BLaER1 (cell line): Measurements from ENCODE around the gene NCCRP1.

ENCODE experiments used
- H3K27ac ChIP-seq: shearing (Covaris generic); formaldehyde crosslinking; 2 replicates; pipeline ENCODE4 v1.8.1; 2022
- H3K27me3 ChIP-seq: shearing (Covaris generic); formaldehyde crosslinking; 2 replicates; pipeline ENCODE4 v1.8.1; 2022
- H3K36me3 ChIP-seq: shearing (Covaris generic); formaldehyde crosslinking; 2 replicates; pipeline ENCODE4 v1.8.1; 2022
- H3K4me1 ChIP-seq: shearing (Covaris generic); formaldehyde crosslinking; 2 replicates; pipeline ENCODE4 v1.8.1; 2022
- H3K4me2 ChIP-seq: shearing (Covaris generic); formaldehyde crosslinking; 2 replicates; pipeline ENCODE4 v1.8.1; 2022
- H3K4me3 ChIP-seq: shearing (Covaris generic); formaldehyde crosslinking; 2 replicates; pipeline ENCODE4 v1.8.1; 2022
- H3K9ac ChIP-seq: shearing (Covaris generic); formaldehyde crosslinking; 2 replicates; pipeline ENCODE4 v1.8.1; 2022
- H3K9me3 ChIP-seq: shearing (Covaris generic); formaldehyde crosslinking; 2 replicates; pipeline ENCODE4 v1.8.1; 2022
- H4K20me1 ChIP-seq: shearing (Covaris generic); formaldehyde crosslinking; 2 replicates; pipeline ENCODE4 v1.8.1; 2022
- Cebpa-rat ChIP-seq: shearing (Covaris generic); IDR thresholded peaks from 2 replicates; pipeline ENCODE4 v1.8.1; 2022

NCCRP1 gene

GRCh38 chr19:39196860-39197562 lies at the start of gene NCCRP1:
Gene NCCRP1, plus strand, starts transcription at chr19:39196964. Its CDS starts 19 bp downstream, at chr19:39196983.
- Histone ChIP-seq H3K4me2 (peak within 1 kb of the TSS; percentile 73), H3K27me3 (peaks cover 44% of the 10 kb centered on the region), H3K27ac (no peak within 1 kb of the TSS), H3K36me3 (no peaks in the 10 kb centered on the region), H3K4me1 (peaks cover 33% of the 10 kb centered on the region), H3K4me3 (peak within 1 kb of the TSS; percentile 55), H3K9ac (no peak within 1 kb of the TSS), H4K20me1 (no peaks in the 10 kb centered on the region; the same call in 1 of the 2 replicates), H3K9me3 (no peaks in the 10 kb centered on the region)
- no peak for TF ChIP-seq Cebpa-rat

GRCh38 chr19:39147480-39147879 lies 49.3 kb upstream of the NCCRP1 start:
- no peak overlapping the region for H3K9ac ChIP-seq

GRCh38 chr19:39148939-39149529 lies 47.7 kb upstream of the NCCRP1 start:
- peaks cover 9% of the 10 kb centered on the region for H3K9me3 ChIP-seq
- H4K20me1 ChIP-seq, result peaks cover 82% of the 10 kb centered on the region
- H3K4me3 ChIP-seq, result no peak overlapping the region
- no peak for TF ChIP-seq Cebpa-rat
- no peak overlapping the region for H3K4me2 ChIP-seq
- H3K27ac ChIP-seq, result no peak overlapping the region
- no peak overlapping the region for H3K9ac ChIP-seq
- H3K27me3 ChIP-seq, result no peaks in the 10 kb centered on the region
- H3K36me3 ChIP-seq, result peaks cover 22% of the 10 kb centered on the region
- H3K4me1 ChIP-seq, result peaks cover 56% of the 10 kb centered on the region

More at GRCh38 chr19:39147480-39147879, 49.3 kb upstream of the NCCRP1 start:
- peaks cover 16% of the 10 kb centered on the region for H3K36me3 ChIP-seq
- H4K20me1 ChIP-seq, result peaks cover 88% of the 10 kb centered on the region
- H3K4me1 ChIP-seq, result peaks cover 65% of the 10 kb centered on the region
- peaks cover 9% of the 10 kb centered on the region for H3K9me3 ChIP-seq
- H3K4me2 ChIP-seq, result no peak overlapping the region
- no peak for TF ChIP-seq Cebpa-rat
- H3K27me3 ChIP-seq, result no peaks in the 10 kb centered on the region
- no peak overlapping the region for H3K4me3 ChIP-seq
- no peak overlapping the region for H3K27ac ChIP-seq

- Histone ChIP-seq H3K9ac (no peak overlapping the region), H3K9me3 (peaks cover 9% of the 10 kb centered on the region), H4K20me1 (peaks cover 80% of the 10 kb centered on the region), H3K4me1 (peaks cover 56% of the 10 kb centered on the region), H3K36me3 (peaks cover 22% of the 10 kb centered on the region), H3K4me2 (peak overlapping the region; percentile 75; the same call in 1 of the 2 replicates), H3K27me3 (no peaks in the 10 kb centered on the region), H3K27ac (no peak overlapping the region), H3K4me3 (no peak overlapping the region)
- TF ChIP-seq Cebpa-rat, result no peak
Observed at GRCh38 chr19:39150235-39150634, 46.5 kb upstream of the NCCRP1 start.

GRCh38 chr19:39150807-39151600 lies 45.8 kb upstream of the NCCRP1 start:
- Histone ChIP-seq H3K4me2 (peak overlapping the region; percentile 75), H3K4me3 (no peak overlapping the region), H4K20me1 (peaks cover 80% of the 10 kb centered on the region), H3K27ac (peak overlapping the region; percentile 43; the same call in 1 of the 2 replicates), H3K27me3 (no peaks in the 10 kb centered on the region), H3K36me3 (peaks cover 22% of the 10 kb centered on the region), H3K9ac (no peak overlapping the region), H3K9me3 (peaks cover 9% of the 10 kb centered on the region), H3K4me1 (peaks cover 56% of the 10 kb centered on the region)
- TF ChIP-seq Cebpa-rat, result no peak

GRCh38 chr19:39152066-39152465 lies 44.7 kb upstream of the NCCRP1 start:
- H4K20me1 ChIP-seq, result peaks cover 77% of the 10 kb centered on the region
- H3K9ac ChIP-seq, result no peak overlapping the region

GRCh38 chr19:39154100-39154628 lies 42.6 kb upstream of the NCCRP1 start:
- H3K27ac ChIP-seq, result no peak overlapping the region
- TF ChIP-seq Cebpa-rat, result no peak
- no peak overlapping the region for H3K9ac ChIP-seq
- peak overlapping the region; percentile 33 for H3K4me2 ChIP-seq
- H3K9me3 ChIP-seq, result 0 out of 2 replicates have a peak, but pooled peaks cover 1% of the 10 kb centered on the region
- H3K4me1 ChIP-seq, result peaks cover 80% of the 10 kb centered on the region
- no peak overlapping the region for H3K4me3 ChIP-seq
- no peaks in the 10 kb centered on the region for H3K27me3 ChIP-seq
- H4K20me1 ChIP-seq, result peaks cover 89% of the 10 kb centered on the region
- peaks cover 25% of the 10 kb centered on the region for H3K36me3 ChIP-seq

More at GRCh38 chr19:39152066-39152465, 44.7 kb upstream of the NCCRP1 start:
- Histone ChIP-seq H3K4me2 (peak overlapping the region; percentile 75), H3K27ac (no peak overlapping the region), H3K27me3 (no peaks in the 10 kb centered on the region), H3K4me3 (no peak overlapping the region), H3K4me1 (peaks cover 60% of the 10 kb centered on the region), H3K9me3 (peaks cover 9% of the 10 kb centered on the region), H3K36me3 (peaks cover 22% of the 10 kb centered on the region)
- TF ChIP-seq Cebpa-rat, result no peak

GRCh38 chr19:39154629-39155100 lies 42.1 kb upstream of the NCCRP1 start:
- Histone ChIP-seq H3K9ac (no peak overlapping the region), H3K9me3 (no peaks in the 10 kb centered on the region), H4K20me1 (peaks cover 89% of the 10 kb centered on the region), H3K36me3 (peaks cover 25% of the 10 kb centered on the region), H3K4me2 (peak overlapping the region; percentile 33), H3K4me1 (peaks cover 80% of the 10 kb centered on the region), H3K27ac (0 out of 2 replicates have a peak overlapping the region, but pooled peaks have one; percentile 10), H3K27me3 (no peaks in the 10 kb centered on the region), H3K4me3 (no peak overlapping the region)
- no peak for TF ChIP-seq Cebpa-rat

- Histone ChIP-seq H3K4me1 (peaks cover 81% of the 10 kb centered on the region), H4K20me1 (peaks cover 89% of the 10 kb centered on the region), H3K4me3 (no peak overlapping the region), H3K27me3 (no peaks in the 10 kb centered on the region), H3K9me3 (no peaks in the 10 kb centered on the region), H3K9ac (0 out of 2 replicates have a peak overlapping the region, but pooled peaks have one; percentile 29), H3K36me3 (peaks cover 23% of the 10 kb centered on the region), H3K27ac (0 out of 2 replicates have a peak overlapping the region, but pooled peaks have one; percentile 10), H3K4me2 (peak overlapping the region; percentile 33; the same call in 1 of the 2 replicates)
- TF ChIP-seq Cebpa-rat, result no peak
Observed at GRCh38 chr19:39155114-39155700, 41.6 kb upstream of the NCCRP1 start.
